Measurements from ENCODE around the gene CASR.

The CASR gene

GRCh38 chr3:122217901-122218300 lies 34.4 kb downstream of the CASR start:
- DNase-seq = no peak

- no peak for DNase-seq
Measured at GRCh38 chr3:122219242-122219872, 35.9 kb downstream of the CASR start.

GRCh38 chr3:122227036-122227781 lies 43.7 kb downstream of the CASR start:
- no peak for DNase-seq

- no peak for DNase-seq
Measured at GRCh38 chr3:122230174-122230573, 46.7 kb downstream of the CASR start.

GRCh38 chr3:122231465-122232157 lies 48.1 kb downstream of the CASR start:
- no peak for DNase-seq

- no peak for DNase-seq
Measured at GRCh38 chr3:122232485-122232884, 49.0 kb downstream of the CASR start.

- peak; percentile 4 for DNase-seq
Measured at GRCh38 chr3:122233101-122233952, 49.9 kb downstream of the CASR start.

- DNase-seq = no peak
Measured at GRCh38 chr3:122234117-122234516, 50.6 kb downstream of the CASR start.

GRCh38 chr3:122235147-122235546 lies 51.7 kb downstream of the CASR start:
- DNase-seq = no peak

GRCh38 chr3:122239112-122239511 lies 55.6 kb downstream of the CASR start:
- DNase-seq = no peak

- no peak for DNase-seq
Measured at GRCh38 chr3:122245513-122246174, 62.2 kb downstream of the CASR start.

GRCh38 chr3:122246199-122246598 lies 62.7 kb downstream of the CASR start:
- no peak for DNase-seq

- DNase-seq = peak; percentile 17
Measured at GRCh38 chr3:122247087-122247824, 63.8 kb downstream of the CASR start.

GRCh38 chr3:122247825-122248185 lies 64.3 kb downstream of the CASR start:
- no peak for DNase-seq

GRCh38 chr3:122251428-122251827 lies 68.0 kb downstream of the CASR start:
- peak; percentile 16 for DNase-seq

- DNase-seq = no peak
Measured at GRCh38 chr3:122253581-122253980, 70.1 kb downstream of the CASR start.

GRCh38 chr3:122255757-122256439 lies 72.4 kb downstream of the CASR start:
- no peak for DNase-seq

- no peak for DNase-seq
Measured at GRCh38 chr3:122257644-122258364, 74.3 kb downstream of the CASR start.

- DNase-seq = peak; percentile 42
Measured at GRCh38 chr3:122258757-122259371, 75.4 kb downstream of the CASR start.

GRCh38 chr3:122260206-122260605 lies 76.7 kb downstream of the CASR start:
- no peak for DNase-seq

Measured in midbrain (tissue), 1 donor.